Keratinocyte (primary cell): ENCODE measurements around the gene BRINP1. TPM values are rescaled to one million over a fixed set of nuclear protein-coding genes. Genes with fewer than 3 reads are reported as not detected.

Experiments
- DNase-seq: peaks from one replicate; pipeline ENCODE4 v3.0.0-alpha.2; 2011; ENCODE audit warnings: low read depth, missing footprints, low spot score
- FAIRE-seq: peaks from 2 replicates; lab custom pipeline; 2011; peaks lifted over from hg19 to GRCh38; lab: Jason Lieb, UNC
- H2AFZ ChIP-seq: 2 replicates; pipeline ENCODE4 v1.6.0; 2012; ENCODE audit warnings: low read length, control low read depth, inconsistent platforms; ENCODE audit not compliant: control insufficient read depth
- H3K27ac ChIP-seq: 2 replicates; pipeline ENCODE4 v1.5.1; 2011; ENCODE audit warnings: low read length; ENCODE audit not compliant: control insufficient read depth, insufficient read depth
- H3K27me3 ChIP-seq: 3 replicates; pipeline ENCODE4 v1.6.0; 2011; ENCODE audit warnings: low read length; ENCODE audit not compliant: control insufficient read depth, insufficient read depth; ENCODE audit errors: extremely low read depth
- H3K36me3 ChIP-seq, 2 experiments: 2 replicates in 1 of 2; 3 replicates in 1 of 2; pipeline ENCODE4 v1.5.1; 2011; ENCODE audit warnings: low read length in 2 of 2, mild to moderate bottlenecking in 1 of 2; ENCODE audit not compliant: control insufficient read depth in 2 of 2, insufficient read depth in 2 of 2; ENCODE audit errors: extremely low read depth in 1 of 2
- H3K4me1 ChIP-seq: 3 replicates; pipeline ENCODE4 v1.5.1; 2011; ENCODE audit warnings: low read length; ENCODE audit not compliant: control insufficient read depth, insufficient read depth; ENCODE audit errors: extremely low read depth
- H3K4me2 ChIP-seq: 3 replicates; pipeline ENCODE4 v1.6.0; 2011; ENCODE audit warnings: low read depth, low read length; ENCODE audit not compliant: control insufficient read depth, insufficient read depth; ENCODE audit errors: extremely low read depth
- H3K4me3 ChIP-seq, 3 experiments: fragments of 200-600 bp in 1 of 3; sonication (generic) in 1 of 3; 2 replicates in 2 of 3; 3 replicates in 1 of 3; pipeline ENCODE4 v1.5.1; 2011 to 2016; ENCODE audit warnings: low read length in 3 of 3, mild to moderate bottlenecking in 3 of 3, control low read depth in 2 of 3, inconsistent platforms in 1 of 3, low read depth in 1 of 3, mixed read lengths in 1 of 3, mixed run types in 1 of 3, moderate library complexity in 1 of 3; ENCODE audit not compliant: control insufficient read depth in 2 of 3, insufficient read depth in 2 of 3; ENCODE audit errors: extremely low read depth in 1 of 3
- H3K79me2 ChIP-seq: 2 replicates; pipeline ENCODE4 v1.6.0; 2012; ENCODE audit warnings: low read length; ENCODE audit not compliant: control insufficient read depth, insufficient read depth
- H3K9ac ChIP-seq: 3 replicates; pipeline ENCODE4 v1.6.0; 2011; ENCODE audit warnings: low read length; ENCODE audit not compliant: control insufficient read depth, insufficient read depth; ENCODE audit errors: extremely low read depth
- H3K9me1 ChIP-seq: 3 replicates; pipeline ENCODE4 v1.6.0; 2011; ENCODE audit warnings: low read length; ENCODE audit not compliant: control insufficient read depth, insufficient read depth; ENCODE audit errors: extremely low read depth
- H3K9me3 ChIP-seq: 2 replicates; pipeline ENCODE4 v1.5.1; 2012; ENCODE audit warnings: low read depth, low read length; ENCODE audit not compliant: control insufficient read depth
- H4K20me1 ChIP-seq: 3 replicates; pipeline ENCODE4 v1.6.0; 2011; ENCODE audit warnings: low read length; ENCODE audit not compliant: control insufficient read depth, insufficient read depth; ENCODE audit errors: extremely low read depth
- CTCF ChIP-seq, 3 experiments: IDR thresholded peaks in 1 of 3; conservative IDR thresholded peaks in 1 of 3; optimal IDR thresholded peaks in 1 of 3; 2 replicates in 2 of 3; 3 replicates in 1 of 3; pipeline versions ENCODE3 to v1.5.1; 2011; ENCODE audit warnings: low read length in 3 of 3, mild to moderate bottlenecking in 3 of 3, moderate library complexity in 2 of 3, control low read depth in 1 of 3, inconsistent platforms in 1 of 3; ENCODE audit not compliant: insufficient read depth in 2 of 3; ENCODE audit errors: extremely low read depth in 1 of 3
- EZH2 ChIP-seq: IDR thresholded peaks from one replicate; pipeline ENCODE4 v1.6.1; 2012; ENCODE audit warnings: inconsistent platforms, mild to moderate bottlenecking, low read length, moderate library complexity
- dilution Hi-C: fragments of 300-500 bp; cut with MboI; formaldehyde crosslinking; loops from one replicate; pipeline ENCODE4 v1.7.0; 2020; ENCODE audit warnings: low sequenced_read_pairs; ENCODE audit not compliant: extremely low pct_ligation_motif_present
- polyA plus RNA-seq, 5 experiments: library from polyadenylated mRNA; depleted of rRNA in 3 of 5; stranded (reverse) in 3 of 5; stranded (forward) in 1 of 5; unstranded in 1 of 5; fragments of >200 nt; gene quantifications; 1 replicate in 1 of 5; 2 replicates in 3 of 5; 3 replicates in 1 of 5; pipeline versions ENCODE4 v1.2.1 to v1.2.3, GENCODE V29; 2011 to 2012; ENCODE audit warnings: missing spikeins in 2 of 5, low read depth in 1 of 5, low replicate concordance in 1 of 5

BRINP1 gene
- polyA plus RNA-seq, 1 donor (not counting 4 experiments of a cell fraction or from before 2014, with no cell fraction given), result 0.63 TPM

GRCh38 chr9:119195521-119195920 lies 173.7 kb downstream of the BRINP1 start:
- Histone ChIP-seq H3K79me2 (no peaks in the 10 kb centered on the region), H3K9me1 (no peaks in the 10 kb centered on the region), H3K27ac (no peak overlapping the region), H3K9ac (no peak overlapping the region), H3K27me3 (no peaks in the 10 kb centered on the region), H3K9me3 (no peaks in the 10 kb centered on the region), H3K4me1 (no peaks in the 10 kb centered on the region), H2AFZ (no peak overlapping the region), H3K36me3 (no peaks in the 10 kb centered on the region), H3K4me3 (no peak overlapping the region), H3K4me2 (no peak overlapping the region), H4K20me1 (no peaks in the 10 kb centered on the region)
- DNase-seq (no peak), FAIRE-seq (no peak)
- dilution Hi-C loops, result no loop called here
- TF ChIP-seq EZH2, result no peak
- TF ChIP-seq CTCF (optimal IDR thresholded peaks at IDR 0.05 in 1 of 3, IDR thresholded peaks at IDR 0.05 in 1 of 3, conservative IDR thresholded peaks at IDR 0.05 in 1 of 3; ENCODE audit: extremely low read depth in 1 of 3, insufficient read depth in 2 of 3, low read length in 3 of 3), result no peak

GRCh38 chr9:119185298-119185697 lies 183.9 kb downstream of the BRINP1 start:
- no peaks in the 10 kb centered on the region for H3K27me3 ChIP-seq
- no peaks in the 10 kb centered on the region for H3K4me1 ChIP-seq
- FAIRE-seq, result no peak
- TF ChIP-seq EZH2 (no peak), CTCF (optimal IDR thresholded peaks at IDR 0.05 in 1 of 3, IDR thresholded peaks at IDR 0.05 in 1 of 3, conservative IDR thresholded peaks at IDR 0.05 in 1 of 3; ENCODE audit: extremely low read depth in 1 of 3, insufficient read depth in 2 of 3, low read length in 3 of 3) (no peak)
- no peaks in the 10 kb centered on the region for H3K9me3 ChIP-seq
- H3K4me2 ChIP-seq, result no peak overlapping the region
- H2AFZ ChIP-seq, result no peak overlapping the region
- H3K27ac ChIP-seq, result no peak overlapping the region
- no peaks in the 10 kb centered on the region for H4K20me1 ChIP-seq
- no peak overlapping the region for H3K9ac ChIP-seq
- no peaks in the 10 kb centered on the region for H3K9me1 ChIP-seq
- DNase-seq, result no peak
- no peaks in the 10 kb centered on the region for H3K79me2 ChIP-seq
- no peaks in the 10 kb centered on the region for H3K36me3 ChIP-seq
- dilution Hi-C loops, result no loop called here
- H3K4me3 ChIP-seq, result no peak overlapping the region
